Measurements from ENCODE around the gene LAMA2.

Gene LAMA2

DNA sequence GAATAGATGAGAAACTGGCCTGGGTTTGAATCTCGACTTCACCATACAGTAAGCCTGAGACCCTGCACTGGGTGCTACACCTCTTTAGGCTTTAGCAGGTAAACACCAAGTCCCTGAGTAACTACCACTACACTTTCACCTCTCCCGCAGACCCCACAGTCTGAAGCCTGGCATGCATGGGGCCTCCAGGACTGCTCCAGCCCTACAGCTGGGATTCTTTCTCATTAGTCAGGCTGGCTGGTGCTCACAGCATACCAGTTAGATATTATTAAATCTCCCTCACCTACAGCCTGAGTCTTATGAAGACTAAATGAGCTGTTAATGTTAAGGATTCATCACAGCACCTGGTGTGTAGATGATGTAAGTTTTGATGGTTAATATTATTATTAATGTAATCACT is 438.4 kb downstream of the LAMA2 start:
- no peak for DNase-seq (ENCODE audit: low read depth)

DNA sequence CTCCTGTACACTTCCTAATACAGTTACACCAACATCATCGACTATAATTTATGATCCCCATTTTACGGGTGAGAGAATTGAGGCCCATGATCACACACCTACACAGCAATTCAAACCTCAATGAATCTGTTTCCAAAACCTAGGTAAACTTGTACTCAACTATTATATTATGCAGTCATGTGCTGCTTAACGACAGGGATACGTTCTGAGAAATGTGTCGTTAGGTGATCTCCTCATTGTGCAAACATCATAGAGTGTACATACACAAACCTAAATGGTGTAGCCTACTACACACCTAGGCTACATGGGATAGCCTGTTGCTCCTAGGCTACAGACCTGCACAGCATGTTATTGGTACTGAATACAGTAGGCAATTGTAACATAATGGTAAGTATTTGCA is 441.4 kb downstream of the LAMA2 start:
- DNase-seq (ENCODE audit: low read depth), result no peak

DNA sequence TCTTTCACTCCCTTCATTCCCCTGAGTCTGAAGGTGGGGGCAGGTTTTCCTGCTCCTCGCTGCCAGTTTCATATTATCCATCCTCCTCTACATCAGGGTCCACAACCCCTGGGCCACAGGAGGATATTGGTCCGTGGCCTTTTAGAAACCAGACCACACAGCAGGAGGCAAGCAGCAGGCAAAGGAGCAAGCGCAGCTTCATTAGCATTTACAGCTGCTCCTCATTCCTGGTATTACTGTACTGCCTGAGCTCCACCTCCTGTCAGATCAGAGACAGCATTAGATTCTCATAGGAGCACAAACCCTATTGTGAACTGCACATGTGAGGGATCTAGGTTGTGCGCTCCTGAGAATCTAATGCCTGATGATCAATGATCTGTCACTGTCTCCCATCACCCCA is 446.7 kb downstream of the LAMA2 start:
- DNase-seq (ENCODE audit: low read depth), result no peak

DNA sequence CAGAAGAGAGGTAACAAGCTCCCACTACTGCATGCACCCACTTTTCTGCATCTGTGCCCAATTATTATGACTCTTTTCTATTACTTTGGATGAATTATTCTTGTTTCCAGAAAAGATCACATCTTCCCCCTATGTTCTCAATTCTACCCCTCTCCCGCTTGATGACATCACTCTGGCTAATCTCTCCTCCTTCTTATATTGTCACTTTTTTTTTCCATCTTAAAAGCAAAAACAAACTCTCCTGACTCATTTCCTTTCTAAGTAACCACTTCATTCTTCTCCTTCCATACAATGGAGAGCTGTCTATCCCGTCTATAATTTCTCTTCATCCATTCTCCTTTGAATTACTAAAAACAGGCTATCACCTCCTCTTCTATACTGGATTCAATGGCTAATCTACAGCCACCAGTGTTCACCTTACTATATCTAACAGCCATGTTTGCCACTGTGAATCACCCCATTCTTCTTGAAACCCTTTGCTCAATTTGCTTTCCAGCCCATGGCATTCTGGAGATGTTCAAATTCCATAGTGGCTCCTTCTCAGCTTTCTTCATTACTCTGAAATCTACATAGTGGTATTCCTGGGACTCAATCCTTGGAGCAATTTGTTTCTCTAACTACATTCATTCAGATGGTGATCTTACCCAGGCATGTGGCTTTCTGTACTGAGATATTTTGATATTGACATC is 448.7 kb downstream of the LAMA2 start:
- DNase-seq (ENCODE audit: low read depth), result no peak

DNA sequence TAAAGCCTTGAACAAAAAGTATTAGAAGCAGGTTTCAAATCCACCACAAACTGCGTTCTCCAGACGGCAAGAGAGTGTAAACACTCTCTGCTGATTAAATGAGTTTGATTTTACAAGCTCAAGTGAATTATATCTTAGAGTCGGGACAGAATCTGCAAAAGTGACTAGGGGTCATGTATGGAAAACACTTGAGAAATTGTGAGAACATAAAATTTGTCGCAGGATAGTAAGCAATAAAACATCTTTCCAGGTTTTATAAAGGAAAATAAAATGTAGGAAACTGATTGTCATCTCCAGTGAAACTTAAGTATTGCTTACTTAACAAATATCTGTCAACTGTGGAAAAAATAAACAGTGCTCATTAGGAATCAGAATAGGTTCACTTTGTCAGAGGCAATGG is 452.9 kb downstream of the LAMA2 start:
- no peak for DNase-seq (ENCODE audit: low read depth)

DNA sequence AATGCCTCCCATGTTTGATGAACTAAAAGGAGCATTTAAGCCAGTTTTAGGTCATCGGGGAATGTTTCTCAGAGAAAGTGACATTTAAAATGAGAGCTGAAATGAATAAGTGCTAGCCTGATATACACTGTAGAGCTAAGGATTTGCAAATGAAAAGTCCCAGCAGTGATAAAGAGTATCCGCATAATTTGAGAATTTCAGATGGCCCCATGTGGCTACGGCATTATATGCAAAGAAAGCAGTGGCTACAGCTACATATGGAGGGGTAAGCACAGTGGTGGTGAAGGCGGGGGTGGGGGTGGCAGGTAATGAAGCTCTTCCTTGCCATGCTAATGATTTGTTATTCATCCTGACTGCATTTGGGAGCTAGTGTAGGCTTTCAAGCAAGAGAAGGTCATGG is 455.7 kb downstream of the LAMA2 start:
- no peak for DNase-seq (ENCODE audit: low read depth)

DNA sequence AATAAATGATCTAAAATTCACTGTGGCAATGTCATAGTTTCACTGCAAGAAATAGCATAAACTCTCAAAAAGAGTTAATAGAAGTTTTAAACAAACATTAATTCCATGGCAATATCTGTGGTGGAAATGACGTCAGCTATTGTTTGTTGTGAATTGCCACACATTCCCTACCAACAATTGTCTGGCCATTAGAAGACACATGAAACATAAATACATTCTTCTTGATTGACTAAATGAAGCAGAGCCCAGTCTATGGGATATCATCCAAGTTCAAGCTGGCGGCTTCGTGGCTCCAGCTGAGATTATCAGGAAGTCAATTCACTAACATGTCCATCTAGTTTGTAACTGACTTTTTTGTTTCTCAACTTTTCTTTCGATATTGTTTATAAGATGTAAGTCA is 458.0 kb downstream of the LAMA2 start:
- no peak for DNase-seq (ENCODE audit: low read depth)

DNA sequence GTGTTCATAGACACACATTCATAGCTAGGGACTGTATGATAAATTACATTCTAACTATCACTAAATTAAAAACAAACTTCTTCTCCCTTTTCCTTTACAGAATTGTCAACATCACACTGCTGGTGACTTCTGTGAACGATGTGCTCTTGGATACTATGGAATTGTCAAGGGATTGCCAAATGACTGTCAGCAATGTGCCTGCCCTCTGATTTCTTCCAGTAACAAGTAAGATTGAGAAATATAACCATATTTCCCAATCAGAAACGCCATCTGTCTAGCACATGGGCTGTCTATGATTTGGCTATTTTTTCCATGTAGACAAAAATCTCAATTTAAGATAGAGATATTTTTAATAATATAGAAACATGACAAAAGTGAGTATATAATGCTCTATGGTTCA is 459.3 kb downstream of the LAMA2 start:
- no peak for DNase-seq (ENCODE audit: low read depth)

DNA sequence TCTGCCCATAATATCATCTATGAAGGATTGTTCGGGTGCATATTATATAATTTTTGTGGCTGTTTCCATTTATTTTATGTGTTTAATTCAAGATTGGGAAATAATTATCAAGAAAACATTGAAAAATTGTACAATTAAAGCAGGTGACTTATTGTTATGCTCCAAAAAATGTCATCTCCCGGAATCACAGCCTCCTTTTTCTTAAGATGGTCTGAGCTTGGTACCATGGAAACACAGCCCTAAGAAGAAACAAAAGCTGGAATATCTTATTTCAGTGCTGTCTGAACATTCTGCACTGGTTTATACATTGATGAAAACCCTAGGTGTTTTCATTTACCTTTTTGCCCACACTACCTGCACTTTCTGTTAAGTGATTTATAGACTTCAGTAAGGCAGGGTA is 459.9 kb downstream of the LAMA2 start:
- no peak for DNase-seq (ENCODE audit: low read depth)

DNA sequence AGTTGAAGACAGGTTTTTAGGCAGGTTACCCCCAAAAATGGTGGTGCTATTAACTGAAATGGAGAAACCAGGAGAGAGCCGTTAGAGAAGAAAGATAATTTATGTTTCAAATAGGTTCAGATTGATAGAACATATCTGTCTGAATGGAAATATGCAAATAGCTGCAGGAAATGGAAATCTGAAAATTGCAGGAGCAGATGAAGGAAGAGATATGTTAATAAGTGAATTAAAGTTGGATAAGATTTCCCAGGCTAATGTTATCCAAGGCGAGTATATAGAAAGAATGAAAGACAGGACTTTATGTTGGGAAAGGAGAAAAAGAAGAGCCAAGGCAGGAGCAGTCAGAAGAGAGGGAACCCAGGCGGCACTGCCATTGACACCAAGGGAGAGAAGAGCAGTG is 461.4 kb downstream of the LAMA2 start:
- no peak for DNase-seq (ENCODE audit: low read depth)

DNA sequence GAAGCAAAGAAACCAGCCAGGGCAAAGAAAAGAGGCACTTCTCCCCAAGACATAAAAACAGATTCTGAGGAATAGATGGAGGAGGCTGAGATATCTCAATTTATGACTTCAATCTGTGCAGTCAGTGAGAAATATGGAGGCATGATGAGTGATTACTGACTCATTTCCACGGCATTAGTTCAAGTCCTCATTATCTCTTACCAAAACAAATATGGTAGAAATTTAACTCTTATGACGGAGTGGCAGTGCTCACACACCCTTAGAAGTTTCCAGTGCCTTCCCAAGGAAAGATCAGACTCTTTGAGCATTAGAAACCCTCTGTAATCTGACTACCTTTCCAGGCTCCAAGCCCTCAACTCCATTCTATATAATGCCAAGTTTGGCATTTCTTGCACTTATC is 463.0 kb downstream of the LAMA2 start:
- no peak for DNase-seq (ENCODE audit: low read depth)

DNA sequence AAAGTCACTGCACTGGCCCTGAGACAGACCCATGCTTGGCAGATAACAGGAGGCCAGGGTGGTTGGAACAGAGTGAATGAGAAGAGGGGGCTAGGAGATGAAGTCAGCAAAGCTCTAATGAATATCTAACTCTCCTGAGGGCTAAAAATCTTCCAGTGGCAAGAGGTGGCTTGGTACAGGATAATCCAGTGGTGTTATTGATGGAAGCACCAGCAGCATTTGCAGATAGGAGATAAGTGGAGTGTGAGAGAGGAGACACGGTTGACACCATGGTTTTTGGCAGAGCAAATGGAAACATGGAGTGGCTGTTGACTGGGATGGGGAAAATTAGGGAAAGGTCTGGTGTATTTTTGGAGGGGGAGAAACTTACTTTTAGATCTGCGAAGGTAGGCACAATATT is 464.0 kb downstream of the LAMA2 start:
- no peak for DNase-seq (ENCODE audit: low read depth)

DNA sequence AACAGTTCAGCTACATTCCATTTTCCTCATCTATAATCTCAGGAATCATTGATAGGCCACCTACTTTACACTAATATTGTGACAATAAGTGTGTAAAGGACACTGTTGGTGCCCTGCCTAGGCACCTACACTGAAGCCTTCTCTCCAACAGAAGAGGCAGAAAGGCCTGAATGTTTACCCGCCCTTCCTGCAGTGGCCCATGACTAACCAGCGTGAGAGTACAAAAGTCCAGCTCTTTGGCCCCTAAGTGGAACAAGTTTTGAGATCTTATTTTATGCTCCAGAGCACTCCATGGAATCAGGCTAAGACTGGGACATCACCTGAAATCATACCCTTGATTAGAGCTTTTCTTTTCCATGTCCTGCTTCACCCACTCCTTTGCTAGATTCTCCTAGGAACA is 467.3 kb downstream of the LAMA2 start:
- no peak for DNase-seq (ENCODE audit: low read depth)

DNA sequence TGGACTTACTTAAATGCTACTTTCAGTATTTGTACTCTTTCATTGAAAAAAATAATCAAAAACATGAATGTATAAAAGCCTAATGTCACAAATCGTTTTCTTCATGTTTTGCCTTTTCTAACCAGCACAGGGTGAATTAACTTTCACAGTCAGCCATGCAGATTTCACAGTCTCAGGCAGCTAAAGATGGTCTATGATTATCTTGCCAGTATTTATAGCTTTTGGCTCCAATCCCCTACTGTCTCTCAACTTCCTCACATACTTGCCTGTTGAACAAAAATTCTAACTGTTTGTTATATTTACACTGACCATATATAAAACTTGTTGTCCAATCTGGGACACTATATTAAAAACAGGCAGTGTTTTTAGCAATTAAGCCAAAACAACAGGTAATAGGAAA is 468.9 kb downstream of the LAMA2 start:
- DNase-seq (ENCODE audit: low read depth), result no peak

DNA sequence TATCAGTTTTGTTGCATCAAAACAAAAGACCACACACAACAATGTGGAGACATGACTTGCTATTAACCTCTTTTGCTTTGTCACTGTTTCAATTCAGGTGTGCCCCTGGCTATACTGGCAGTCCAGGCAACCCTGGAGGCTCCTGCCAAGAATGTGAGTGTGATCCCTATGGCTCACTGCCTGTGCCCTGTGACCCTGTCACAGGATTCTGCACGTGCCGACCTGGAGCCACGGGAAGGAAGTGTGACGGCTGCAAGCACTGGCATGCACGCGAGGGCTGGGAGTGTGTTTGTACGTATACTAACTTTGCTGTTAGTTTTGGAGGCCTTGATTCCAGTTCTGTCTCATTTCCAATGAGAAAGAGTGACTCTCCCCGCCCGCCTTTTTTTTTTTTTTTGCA is 470.1 kb downstream of the LAMA2 start:
- no peak for DNase-seq (ENCODE audit: low read depth)

DNA sequence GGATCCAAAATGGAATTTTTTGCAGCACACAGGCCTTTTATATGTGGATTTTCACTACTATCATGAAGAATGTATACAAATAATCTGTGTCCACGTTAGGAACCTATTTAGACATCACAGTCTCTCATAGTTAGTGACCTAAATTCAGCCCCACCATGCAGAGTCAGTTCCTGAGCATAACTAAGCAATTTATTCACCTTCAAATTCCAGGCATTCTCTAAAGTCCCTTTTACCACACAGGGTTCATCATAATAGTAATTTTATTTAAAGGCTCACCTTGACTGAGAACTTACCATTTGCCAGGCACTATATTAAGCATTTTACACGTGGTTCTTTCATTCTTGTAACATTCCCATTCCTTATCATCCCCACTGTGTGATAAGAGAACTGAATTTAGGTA is 473.2 kb downstream of the LAMA2 start:
- DNase-seq (ENCODE audit: low read depth), result no peak

DNA sequence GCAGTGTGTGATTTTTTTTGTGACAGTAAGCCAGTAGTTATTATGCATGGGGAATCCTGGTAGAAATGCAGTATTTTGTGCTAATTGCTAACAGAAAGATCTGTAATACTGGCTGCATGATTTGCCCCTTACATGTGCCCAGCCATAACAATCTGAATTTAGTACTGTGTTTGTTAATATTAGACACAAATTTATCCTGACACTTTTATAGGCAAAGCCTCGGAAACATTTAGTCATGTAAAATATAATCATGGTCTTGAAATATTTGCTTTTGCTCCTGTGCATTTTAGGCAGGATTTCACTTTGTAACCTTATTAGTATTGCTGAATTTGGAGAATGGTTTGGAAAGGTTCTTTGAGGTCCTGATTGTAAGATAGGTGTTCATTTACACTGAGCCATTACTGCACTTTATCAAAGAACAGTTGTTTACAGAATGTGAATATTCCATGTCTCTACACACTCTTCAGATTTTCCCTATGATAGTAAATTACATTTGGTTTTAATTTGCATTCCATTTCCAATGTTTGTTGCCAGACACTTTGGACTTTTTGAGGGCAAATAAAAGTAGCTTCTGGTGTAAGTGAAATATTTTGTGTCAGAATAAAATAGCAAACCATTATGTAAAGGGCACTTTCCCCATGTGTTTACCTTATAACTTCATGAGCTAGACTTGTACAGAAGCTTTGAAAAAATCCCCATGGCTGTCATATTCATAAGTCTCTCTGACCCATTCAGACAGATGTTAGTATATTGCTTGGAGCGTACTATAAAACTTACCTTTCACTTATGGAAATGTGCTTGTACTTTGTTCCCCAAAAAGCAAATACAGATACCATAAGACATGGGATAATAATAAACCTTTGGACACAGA is 477.1 kb downstream of the LAMA2 start:
- no peak for DNase-seq (ENCODE audit: low read depth)

DNA sequence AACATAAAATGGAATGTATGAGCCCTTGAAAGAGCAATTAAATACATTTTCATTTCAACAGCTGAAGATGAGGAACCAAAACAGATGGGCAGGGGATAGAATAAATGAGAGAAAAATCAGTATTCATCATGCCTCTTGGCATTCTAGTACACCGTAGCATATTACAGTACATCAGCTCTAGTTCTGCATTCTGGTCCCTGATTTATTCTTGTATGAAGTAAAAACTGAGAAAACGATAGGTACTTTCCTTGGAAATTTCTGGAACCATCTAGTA is 477.7 kb downstream of the LAMA2 start:
- DNase-seq (ENCODE audit: low read depth), result no peak

DNA sequence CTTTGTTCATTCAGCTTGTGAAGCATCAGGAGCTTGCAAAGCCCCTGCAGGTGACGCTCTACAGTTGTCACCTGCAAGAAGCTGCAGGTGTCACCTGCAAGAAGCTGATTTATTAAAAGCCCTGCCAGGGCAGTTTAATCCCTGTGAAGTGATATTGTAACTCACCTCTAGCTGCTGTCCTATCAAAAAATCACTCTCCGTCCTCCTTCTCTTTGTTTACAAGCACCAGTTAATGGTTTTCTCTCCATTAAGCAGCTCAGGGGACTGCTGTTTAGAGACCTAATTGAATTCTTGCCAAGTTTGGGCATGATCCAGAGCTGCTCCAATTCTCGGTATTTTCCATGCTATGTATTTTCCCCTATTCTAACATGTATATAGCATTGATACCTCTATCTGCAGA is 481.1 kb downstream of the LAMA2 start:
- DNase-seq (ENCODE audit: low read depth), result no peak

DNA sequence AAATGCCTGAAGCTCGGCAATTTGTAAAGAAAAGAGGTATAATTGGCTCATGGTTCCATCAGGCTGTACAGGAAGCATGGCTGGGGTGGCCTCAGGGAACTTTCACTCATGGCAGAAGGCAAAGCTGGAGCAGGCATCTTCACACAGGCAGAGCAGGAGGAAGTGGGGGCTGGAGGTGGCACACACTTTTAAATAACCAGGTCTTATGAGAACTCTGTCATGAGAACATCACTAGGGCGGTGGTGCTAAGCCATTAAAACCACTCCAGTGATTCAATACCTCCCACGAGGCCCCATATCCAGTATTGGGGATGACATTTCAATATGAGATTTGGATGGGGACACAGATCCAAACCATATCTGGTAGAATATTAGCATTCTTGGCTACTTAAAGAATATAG is 481.8 kb downstream of the LAMA2 start:
- no peak for DNase-seq (ENCODE audit: low read depth)

DNA sequence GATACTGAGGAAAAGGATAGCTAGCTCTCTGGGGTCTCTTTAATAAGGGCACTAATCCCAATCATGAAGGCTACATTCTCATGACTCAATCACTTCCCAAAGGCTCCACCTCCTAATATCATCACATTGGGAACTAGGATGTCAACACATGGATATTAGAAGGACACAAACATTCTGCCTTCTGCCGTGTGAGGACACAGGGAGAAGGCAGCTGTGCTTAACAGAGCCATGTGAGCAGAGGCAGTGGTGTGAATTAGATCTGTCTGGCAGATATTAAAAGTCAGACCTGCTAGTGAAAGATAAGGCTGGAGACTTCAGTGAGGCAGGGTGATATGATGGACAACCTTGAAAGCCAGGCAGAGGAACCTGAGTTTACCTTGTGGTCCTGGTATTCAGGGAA is 485.1 kb downstream of the LAMA2 start:
- DNase-seq (ENCODE audit: low read depth), result no peak

DNA sequence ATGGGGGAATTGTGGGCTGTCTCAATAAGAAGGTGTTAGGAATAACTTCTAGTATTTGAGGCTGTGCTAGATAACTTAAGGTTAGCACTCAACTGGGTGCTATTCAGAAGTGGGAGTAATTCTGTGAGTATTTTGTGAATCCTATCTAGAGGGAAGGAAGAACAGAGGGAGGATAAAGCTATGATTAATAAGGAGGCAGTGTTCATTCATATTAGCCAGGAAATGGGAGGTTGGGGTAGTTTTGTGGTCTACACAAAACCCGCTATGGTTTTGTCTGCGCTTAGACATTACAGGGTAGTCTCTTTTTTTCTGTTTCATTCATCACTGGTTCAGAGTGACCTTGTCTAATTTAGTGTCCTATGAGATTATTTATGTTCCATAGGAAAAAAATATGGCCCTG is 486.0 kb downstream of the LAMA2 start:
- DNase-seq (ENCODE audit: low read depth), result no peak

DNA sequence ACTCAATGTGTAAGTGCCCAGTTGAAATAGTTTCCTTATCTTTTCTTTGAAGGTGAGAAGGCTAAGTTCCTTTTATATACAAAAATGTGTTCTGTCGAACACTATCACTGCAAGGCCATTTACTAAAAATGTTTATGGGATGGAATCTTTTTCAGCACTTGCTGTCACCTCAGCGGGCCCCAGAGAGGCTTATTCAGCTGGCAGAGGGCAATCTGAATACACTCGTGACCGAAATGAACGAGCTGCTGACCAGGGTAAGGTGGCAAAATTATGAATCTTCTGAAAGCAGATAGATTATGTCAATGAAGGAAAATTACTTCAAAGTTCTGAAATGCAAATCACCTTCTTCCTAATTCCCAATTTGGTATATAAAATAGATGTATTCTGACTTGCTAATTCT is 486.8 kb downstream of the LAMA2 start:
- no peak for DNase-seq (ENCODE audit: low read depth)

DNA sequence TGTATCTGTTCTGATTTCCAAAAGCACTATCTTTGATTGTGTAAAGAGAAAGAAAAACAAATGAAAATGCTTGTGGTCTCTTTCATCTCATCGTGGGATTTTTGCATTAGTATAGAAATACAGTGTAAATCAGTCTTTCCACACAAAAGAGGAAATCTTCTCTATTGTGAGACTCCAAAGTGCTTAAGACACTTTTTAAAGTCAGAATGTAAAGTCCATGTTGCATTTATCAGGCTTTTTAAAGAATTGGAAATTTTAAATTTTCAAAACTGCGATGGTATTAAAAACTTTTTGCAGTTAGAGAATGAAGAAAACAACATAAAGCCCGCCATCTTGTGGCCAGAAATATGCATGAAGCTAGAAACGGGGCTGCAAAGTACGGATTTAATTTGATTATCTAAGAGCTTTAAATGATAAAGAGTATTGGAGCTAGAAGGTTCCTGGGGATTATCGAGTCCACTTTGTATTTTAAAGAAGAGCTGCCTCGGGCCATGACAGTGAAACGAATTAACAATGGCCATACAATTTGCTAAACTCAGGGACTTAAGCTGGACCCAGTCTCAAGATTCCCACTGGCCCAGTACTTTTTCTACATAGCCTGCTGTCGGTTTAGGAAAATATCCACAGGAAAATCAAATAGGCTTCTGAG is 487.5 kb downstream of the LAMA2 start:
- no peak for DNase-seq (ENCODE audit: low read depth)
